Measurements from ENCODE around the gene NFIC. TPM values are rescaled to one million over a fixed set of nuclear protein-coding genes. Genes with fewer than 3 reads are reported as not detected.
A peak's percentile ranks its signal among the peaks of the same experiment; 100 is the strongest.

Gene NFIC
- total RNA-seq, result 100 to 1,000 TPM in 5 of 6 donors, 10 to 100 TPM in 1; 96.1 to 175 (median 154) TPM

DNA sequence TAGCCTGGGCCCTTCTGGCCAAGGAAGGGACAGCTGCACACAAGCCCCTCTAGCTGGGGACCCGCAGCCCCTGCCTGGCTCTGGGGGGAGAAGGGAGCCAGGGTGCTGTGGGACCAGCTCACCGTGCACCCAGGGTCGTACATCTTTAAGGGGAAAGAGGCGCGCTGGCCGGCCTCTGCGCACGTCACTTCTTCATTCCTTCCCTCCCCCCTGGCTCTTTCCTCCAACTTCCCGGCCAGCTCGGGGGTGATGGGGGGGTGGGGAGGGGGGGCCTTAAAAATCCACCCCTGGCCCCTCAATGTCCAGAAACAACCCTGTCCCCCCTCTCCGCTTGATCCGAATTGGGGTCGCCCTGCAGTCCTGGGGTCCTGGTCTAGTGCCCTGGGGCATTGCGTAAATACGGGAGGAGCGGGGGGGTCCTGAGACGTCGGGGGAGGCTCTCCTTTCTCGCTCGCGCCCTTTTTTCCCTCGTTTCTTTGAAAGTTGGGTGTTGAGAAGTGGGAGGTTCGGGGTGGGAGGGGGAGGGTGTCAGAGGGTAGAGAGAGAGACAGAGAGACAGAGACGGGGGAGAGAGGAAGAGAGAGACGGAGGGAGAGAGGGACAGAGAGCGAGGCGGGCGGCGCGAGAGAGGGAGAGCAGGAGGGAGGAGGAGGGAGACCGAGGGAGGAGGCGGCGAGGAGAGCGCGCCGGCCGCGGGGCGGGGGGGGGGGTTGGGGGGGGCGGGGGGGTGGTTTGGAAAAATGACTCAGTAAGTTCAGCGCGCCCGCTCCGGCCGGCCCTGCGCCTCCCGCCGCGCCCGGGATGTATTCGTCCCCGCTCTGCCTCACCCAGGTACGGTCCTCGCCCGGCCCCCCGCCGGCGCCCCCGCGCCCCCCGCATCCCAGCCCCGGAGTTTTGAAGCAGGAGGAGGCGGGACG lies at the start of gene NFIC:
Gene NFIC, plus strand, starts transcription at position 748 of the 917 bp plus-strand sequence. Its CDS starts 54 bp downstream, at position 802.
- no peaks in the 10 kb centered on the region for H3K9me3 ChIP-seq
- ATAC-seq (ENCODE audit: low FRiP score in 2 of 2) (peak; percentile 84 to 87), DNase-seq (peak; percentile 73 to 94)
- H3K27me3 ChIP-seq, result no peaks in the 10 kb centered on the region
- peak within 1 kb of the TSS; percentile 78 to 97 (median 88) for H3K4me3 ChIP-seq
- H3K36me3 ChIP-seq, result no peaks in the 10 kb centered on the region
- peaks cover 34 to 59% (median 56%) of the 10 kb centered on the region in 4 donors for H3K4me1 ChIP-seq
- peak within 1 kb of the TSS; percentile 95 to 100 (median 98) for H3K27ac ChIP-seq
- peak; percentile 32 to 49 for TF ChIP-seq POLR2AphosphoS5 (IDR thresholded peaks at IDR 0.05)
- peak in 1 of 4 donors; percentile 38 for TF ChIP-seq POLR2A (IDR thresholded peaks at IDR 0.05)
- no peak for TF ChIP-seq CTCF (IDR thresholded peaks at IDR 0.05)
- no peak for TF ChIP-seq EP300 (IDR thresholded peaks at IDR 0.05)
- WGBS, 2 donors, result 1 to 3% methylated on average over 27 to 30 of the region's 64 CpGs

DNA sequence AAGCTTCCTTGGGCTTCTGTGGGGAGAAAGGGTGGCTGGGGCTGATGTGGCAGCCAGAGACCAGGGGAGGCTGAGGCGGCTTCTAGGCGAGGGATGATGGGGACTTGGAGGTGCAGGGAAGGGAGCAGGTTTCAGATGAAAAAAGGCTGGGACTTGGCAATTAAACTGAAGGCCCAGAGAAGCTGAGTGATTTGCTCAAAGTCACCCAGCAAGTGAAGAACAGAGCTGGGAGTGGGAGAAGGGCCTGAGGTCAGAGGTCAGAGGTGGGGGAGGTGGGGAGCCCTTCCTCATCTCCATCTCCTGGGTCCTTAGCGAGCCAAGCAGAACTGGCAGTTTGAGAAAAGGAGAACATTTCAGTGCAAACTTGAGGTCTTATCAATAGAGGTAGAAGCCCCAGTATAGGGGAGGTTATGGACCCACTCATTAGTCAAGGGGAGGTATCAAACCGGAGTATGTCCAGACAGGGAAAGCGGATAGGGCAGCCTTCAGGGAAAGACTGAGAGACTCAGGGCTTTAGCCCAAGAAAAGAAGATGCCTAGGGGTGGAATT lies 49.6 kb upstream of the NFIC start:
- H3K27ac ChIP-seq, result no peak overlapping the region
- DNase-seq, result no peak
- TF ChIP-seq POLR2A (IDR thresholded peaks at IDR 0.05), result no peak
- TF ChIP-seq EP300 (IDR thresholded peaks at IDR 0.05), result no peak
- no peak for TF ChIP-seq CTCF (IDR thresholded peaks at IDR 0.05)
- TF ChIP-seq POLR2AphosphoS5 (IDR thresholded peaks at IDR 0.05), result no peak
- H3K9me3 ChIP-seq, result no peaks in the 10 kb centered on the region
- no peaks in the 10 kb centered on the region for H3K36me3 ChIP-seq
- WGBS, 2 donors, result 78 to 80% methylated on average over 5 of the region's 5 CpGs
- H3K4me3 ChIP-seq, result no peak overlapping the region
- no peaks in the 10 kb centered on the region for H3K4me1 ChIP-seq
- peaks cover 0 to 16% (median 0%) of the 10 kb centered on the region in 4 donors for H3K27me3 ChIP-seq
- ATAC-seq (ENCODE audit: low FRiP score in 2 of 2), result no peak

DNA sequence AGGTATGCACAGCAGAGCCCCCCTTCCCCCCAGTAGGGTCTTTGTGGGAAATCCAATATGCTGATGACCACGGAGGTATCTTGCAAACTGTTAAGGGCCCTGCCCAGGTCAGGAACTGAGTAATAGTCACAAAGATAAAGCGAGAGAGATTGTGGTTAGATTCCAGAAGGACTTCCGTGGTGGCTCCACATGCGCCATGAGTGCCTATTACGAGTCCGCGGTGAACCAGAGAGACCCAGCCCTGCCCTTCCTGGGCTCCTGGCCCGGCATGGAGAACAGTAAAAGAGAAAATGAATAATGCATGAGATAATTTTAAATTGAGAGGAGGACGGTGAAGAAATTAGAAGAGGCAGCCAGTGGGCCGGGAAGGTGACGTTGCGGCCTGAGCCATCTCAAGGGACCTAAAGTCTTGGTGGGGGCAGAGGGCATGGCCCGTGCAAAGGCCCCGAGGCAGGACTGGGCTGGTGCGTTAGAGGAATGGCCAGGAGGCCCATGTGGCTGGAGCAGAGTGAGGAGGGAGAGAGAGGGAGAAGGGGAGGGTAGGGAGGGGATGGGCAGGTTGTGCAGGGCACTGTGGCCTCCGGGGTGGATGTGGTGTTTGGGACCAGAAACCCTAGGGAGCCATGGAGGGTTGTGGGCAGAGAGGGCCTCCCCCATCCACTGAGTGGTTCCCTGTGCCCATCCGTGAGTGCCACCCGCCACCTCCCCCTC lies 46.6 kb upstream of the NFIC start:
- H3K9me3 ChIP-seq, result no peaks in the 10 kb centered on the region
- TF ChIP-seq POLR2AphosphoS5 (IDR thresholded peaks at IDR 0.05), result no peak
- no peak for TF ChIP-seq CTCF (IDR thresholded peaks at IDR 0.05)
- TF ChIP-seq POLR2A (IDR thresholded peaks at IDR 0.05), result no peak
- TF ChIP-seq EP300 (IDR thresholded peaks at IDR 0.05), result no peak
- H3K27me3 ChIP-seq, result no peaks in the 10 kb centered on the region
- WGBS, 2 donors, result 51 to 54% methylated on average over 17 to 18 of the region's 18 CpGs
- no peak overlapping the region for H3K27ac ChIP-seq
- ATAC-seq (ENCODE audit: low FRiP score in 2 of 2) (peak in 1 of 2 donors; percentile 76), DNase-seq (no peak)
- H3K4me3 ChIP-seq, result no peak overlapping the region
- H3K36me3 ChIP-seq, result no peaks in the 10 kb centered on the region
- H3K4me1 ChIP-seq, result no peaks in the 10 kb centered on the region

GRCh38 chr19:3320354-3320670 lies 46.1 kb upstream of the NFIC start:
- no peaks in the 10 kb centered on the region for H3K27me3 ChIP-seq
- H3K27ac ChIP-seq, result no peak overlapping the region
- H3K4me1 ChIP-seq, result no peaks in the 10 kb centered on the region
- DNase-seq, result peak in 1 of 2 donors; percentile 75
- H3K9me3 ChIP-seq, result no peaks in the 10 kb centered on the region
- no peak overlapping the region for H3K4me3 ChIP-seq
- WGBS, 2 donors, result 73 to 75% methylated on average over 16 to 17 of the region's 29 CpGs
- no peaks in the 10 kb centered on the region for H3K36me3 ChIP-seq
- ATAC-seq (ENCODE audit: low FRiP score in 2 of 2), result no peak
- no peak for TF ChIP-seq EP300 (IDR thresholded peaks at IDR 0.05)
- TF ChIP-seq POLR2AphosphoS5 (IDR thresholded peaks at IDR 0.05), result no peak
- no peak for TF ChIP-seq POLR2A (IDR thresholded peaks at IDR 0.05)
- no peak for TF ChIP-seq CTCF (IDR thresholded peaks at IDR 0.05)

Data from upper lobe of left lung (tissue), 6 donors.